IPS-15b (cell line): ENCODE results near the gene CD300LG.

Experiments used
- H3K27me3 ChIP-seq: one replicate; pipeline ENCODE4 v1.6.1; 2013; ENCODE audit warnings: low read length; ENCODE audit not compliant: control insufficient read depth, insufficient read depth
- H3K36me3 ChIP-seq: one replicate; pipeline ENCODE4 v1.6.1; 2013; ENCODE audit warnings: low read length; ENCODE audit not compliant: control insufficient read depth, insufficient read depth
- H3K4me1 ChIP-seq: one replicate; pipeline ENCODE4 v1.6.1; 2013; ENCODE audit warnings: mild to moderate bottlenecking, low read length; ENCODE audit not compliant: control insufficient read depth, insufficient read depth
- H3K4me3 ChIP-seq: one replicate; pipeline ENCODE4 v1.5.1; 2013; ENCODE audit warnings: low read depth, low read length
- H3K9ac ChIP-seq: one replicate; pipeline ENCODE4 v1.6.1; 2013; ENCODE audit warnings: low read depth, mild to moderate bottlenecking, low read length
- H3K9me3 ChIP-seq: one replicate; pipeline ENCODE4 v1.6.1; 2013; ENCODE audit warnings: mild to moderate bottlenecking, low read length; ENCODE audit not compliant: control insufficient read depth, insufficient read depth

CD300LG gene

DNA sequence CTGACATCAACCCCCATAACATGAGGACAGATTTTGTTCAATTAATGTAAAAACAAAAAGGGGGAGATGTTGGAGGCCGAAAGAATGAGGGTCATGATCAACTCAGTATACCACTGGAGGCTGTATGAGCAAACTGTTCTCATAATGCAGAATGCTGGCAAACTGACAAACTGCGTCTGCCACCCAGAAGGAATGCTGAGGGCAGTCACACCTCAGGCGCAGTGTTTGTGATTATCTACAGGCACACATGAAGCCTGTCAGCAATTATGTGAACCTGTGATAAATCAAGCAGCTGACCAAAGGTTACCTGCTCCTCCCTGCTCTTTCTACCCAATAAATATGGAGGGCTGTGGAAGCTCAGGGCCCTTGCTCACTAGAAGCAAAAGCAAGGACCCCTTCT is 27.3 kb downstream of the CD300LG start:
- Histone ChIP-seq H3K27me3 (no peaks in the 10 kb centered on the region), H3K9ac (no peak overlapping the region), H3K9me3 (no peaks in the 10 kb centered on the region), H3K4me3 (no peak overlapping the region), H3K36me3 (peaks cover 6% of the 10 kb centered on the region), H3K4me1 (no peaks in the 10 kb centered on the region)

DNA sequence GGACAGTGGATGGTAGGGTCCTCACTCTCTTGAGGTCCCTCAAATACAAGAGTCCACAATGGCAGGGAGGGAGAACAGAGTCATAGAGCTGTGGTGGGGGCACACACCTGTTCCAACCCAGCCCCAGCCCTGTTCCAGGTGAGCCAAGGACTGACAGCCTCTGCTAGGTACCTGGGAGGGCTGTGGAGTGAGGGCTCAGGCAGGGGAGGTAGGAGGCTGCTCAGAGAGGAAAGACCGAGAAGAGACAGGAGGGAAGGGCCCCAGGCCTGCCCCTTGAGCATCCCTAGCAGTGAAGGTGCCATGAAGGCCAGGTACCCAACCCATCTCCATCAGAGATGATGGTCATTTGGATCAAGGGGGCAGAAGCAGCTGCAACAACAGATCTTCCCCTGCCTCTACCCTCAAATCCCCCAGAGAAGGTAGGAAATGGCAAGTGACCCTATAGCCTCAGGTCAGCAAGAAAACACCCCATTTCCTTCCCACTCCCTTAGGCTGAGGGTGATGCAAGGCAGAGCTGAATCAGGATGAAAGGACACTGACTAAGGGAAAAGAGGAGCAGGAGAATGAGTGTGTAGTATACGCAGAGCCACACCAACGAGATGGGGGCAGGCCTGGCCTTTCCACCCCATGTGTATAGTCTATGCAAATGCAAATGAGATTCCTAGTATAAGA is 28.6 kb downstream of the CD300LG start:
- Histone ChIP-seq H3K9me3 (no peaks in the 10 kb centered on the region), H3K4me3 (no peak overlapping the region), H3K36me3 (peaks cover 6% of the 10 kb centered on the region), H3K27me3 (no peaks in the 10 kb centered on the region), H3K4me1 (no peaks in the 10 kb centered on the region), H3K9ac (no peak overlapping the region)

DNA sequence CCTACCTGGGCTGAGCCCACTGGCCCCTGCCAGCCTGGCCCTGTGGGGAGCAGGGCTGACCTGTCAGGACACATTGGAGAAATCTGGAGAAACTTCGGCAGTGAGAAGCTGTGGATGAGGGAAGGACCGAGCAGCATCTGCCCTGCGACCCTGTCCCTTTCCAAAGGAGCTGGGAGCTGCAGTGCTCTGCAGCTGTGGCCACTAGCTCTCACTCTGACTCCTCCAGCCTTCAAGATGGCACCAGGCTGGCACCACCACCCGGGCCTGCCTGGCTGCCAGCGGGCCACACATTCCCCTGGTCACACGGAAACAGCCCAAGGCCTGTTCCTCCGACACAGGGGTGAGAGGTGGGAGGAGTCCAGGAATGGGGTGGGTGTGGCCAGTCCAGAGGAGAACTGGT is 30.1 kb downstream of the CD300LG start:
- Histone ChIP-seq H3K27me3 (no peaks in the 10 kb centered on the region), H3K4me3 (no peak overlapping the region), H3K9ac (no peak overlapping the region), H3K4me1 (no peaks in the 10 kb centered on the region), H3K9me3 (no peaks in the 10 kb centered on the region), H3K36me3 (peaks cover 13% of the 10 kb centered on the region)

DNA sequence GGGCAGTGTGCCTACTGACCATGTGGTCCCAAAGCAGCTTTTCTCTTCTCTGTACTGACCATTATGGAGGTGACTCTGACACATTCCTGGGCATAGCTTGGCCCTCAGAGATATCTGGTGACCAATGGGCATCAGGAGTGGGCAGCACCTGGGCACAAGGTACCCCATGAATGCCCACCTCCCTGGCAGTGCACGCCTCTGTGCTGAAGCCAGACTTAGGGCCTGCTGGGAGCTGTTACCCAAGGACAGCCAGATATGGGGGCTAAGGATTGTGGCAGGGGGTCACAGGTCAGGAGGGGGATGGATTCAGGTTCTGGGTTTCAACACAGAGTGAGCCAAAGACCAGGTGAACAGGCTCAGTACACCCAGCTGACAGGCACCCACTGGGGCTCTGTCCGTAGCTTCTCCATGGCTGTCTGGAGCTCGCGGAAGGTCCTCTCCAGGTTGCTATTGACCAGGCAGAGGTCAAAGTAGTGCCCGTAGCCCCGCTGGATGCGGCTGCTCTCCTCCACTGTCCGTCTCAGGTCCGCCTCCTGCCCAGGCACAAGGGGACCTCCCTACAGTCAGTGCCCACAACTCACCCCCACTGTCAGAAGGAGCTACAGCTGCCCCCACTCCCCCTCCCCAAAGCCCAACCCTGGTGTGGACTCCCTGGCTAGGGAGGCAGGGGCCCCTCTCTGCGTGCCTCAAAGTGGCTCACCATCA is 30.6 kb downstream of the CD300LG start:
- H3K9me3 ChIP-seq: no peaks in the 10 kb centered on the region
- H3K9ac ChIP-seq: no peak overlapping the region
- no peaks in the 10 kb centered on the region for H3K4me1 ChIP-seq
- H3K27me3 ChIP-seq: no peaks in the 10 kb centered on the region
- no peak overlapping the region for H3K4me3 ChIP-seq
- H3K36me3 ChIP-seq: peaks cover 16% of the 10 kb centered on the region

DNA sequence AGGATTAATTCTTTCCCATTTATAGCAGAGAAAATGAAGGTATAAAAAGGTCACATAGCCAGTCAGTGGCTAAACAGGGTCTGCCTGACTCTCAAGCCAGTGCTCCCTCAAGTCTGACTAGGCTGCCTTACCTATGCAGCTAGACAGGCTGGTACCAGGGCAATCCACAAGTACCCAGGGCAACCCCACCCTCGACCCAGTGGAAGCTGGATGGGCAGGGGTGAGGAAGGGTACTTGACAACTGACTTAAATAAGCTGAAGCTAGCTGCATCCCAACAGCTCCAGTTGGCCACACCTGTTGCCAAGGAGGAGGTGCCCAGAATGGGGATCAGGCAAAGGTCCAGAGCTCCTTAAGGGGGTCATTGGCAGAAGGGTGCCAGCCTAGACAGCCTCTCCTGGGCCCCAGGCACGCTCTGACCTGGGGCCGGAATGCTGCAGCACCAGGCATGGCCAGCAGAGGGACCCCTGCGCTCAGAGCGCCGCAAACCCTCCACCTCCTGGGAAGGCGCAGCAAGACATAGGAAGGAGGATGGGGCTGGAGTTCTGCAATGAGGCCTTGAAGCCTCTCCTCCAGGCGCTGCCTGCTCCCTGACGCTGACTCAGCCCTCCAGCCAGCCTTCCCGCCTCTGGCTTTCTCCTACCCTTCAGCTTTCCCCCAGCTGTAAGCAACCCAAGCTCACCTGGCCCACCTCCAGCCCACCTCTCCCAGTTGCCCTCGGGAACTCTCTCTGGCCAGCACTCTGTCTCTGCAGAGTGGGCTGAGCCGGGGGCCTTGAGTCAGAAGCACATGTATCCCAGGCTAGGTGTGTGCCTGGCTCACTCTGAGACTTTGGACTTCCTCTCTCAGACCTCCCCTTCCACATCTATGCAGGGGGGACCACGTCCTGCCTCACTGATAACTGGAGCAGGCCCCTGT is 31.5 kb downstream of the CD300LG start:
- no peaks in the 10 kb centered on the region for H3K27me3 ChIP-seq
- H3K36me3 ChIP-seq: peaks cover 16% of the 10 kb centered on the region
- H3K4me1 ChIP-seq: no peaks in the 10 kb centered on the region
- H3K4me3 ChIP-seq: no peak overlapping the region
- H3K9me3 ChIP-seq: no peaks in the 10 kb centered on the region
- no peak overlapping the region for H3K9ac ChIP-seq

DNA sequence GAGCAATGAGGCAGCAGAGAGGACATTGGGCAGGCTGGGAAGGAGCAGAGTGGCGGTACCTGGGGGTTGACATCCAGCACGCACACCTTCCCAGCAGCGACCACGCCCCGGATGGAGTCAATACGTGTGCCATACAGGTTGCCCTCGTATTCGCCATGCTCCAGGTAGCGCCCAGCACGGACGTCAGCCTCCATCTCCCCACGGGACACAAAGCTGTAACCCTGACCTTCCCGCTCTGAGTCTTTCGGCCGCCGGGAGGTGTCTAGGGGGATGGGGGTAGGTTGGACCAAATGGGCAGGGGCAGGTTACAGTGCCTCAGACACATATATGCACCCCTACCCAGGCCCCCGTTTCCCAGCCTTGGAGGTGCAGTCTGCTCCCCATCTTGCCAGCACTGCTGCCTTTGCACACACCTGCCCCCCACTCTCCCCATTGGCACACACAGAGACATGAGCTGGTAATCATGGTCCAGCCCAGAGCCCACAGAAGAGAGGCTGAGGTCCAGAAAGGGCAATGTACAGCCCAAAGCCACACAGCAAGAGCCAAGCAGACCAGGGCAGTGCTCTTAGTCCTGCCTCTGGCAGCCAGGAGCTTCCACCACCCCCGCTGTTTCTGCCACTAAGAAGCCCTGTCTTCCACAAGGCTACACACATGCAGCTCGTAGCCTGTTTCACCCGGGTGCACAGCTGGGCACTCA is 32.9 kb downstream of the CD300LG start:
- Histone ChIP-seq H3K9me3 (no peaks in the 10 kb centered on the region), H3K36me3 (peaks cover 16% of the 10 kb centered on the region), H3K9ac (no peak overlapping the region), H3K4me3 (no peak overlapping the region), H3K27me3 (no peaks in the 10 kb centered on the region), H3K4me1 (no peaks in the 10 kb centered on the region)

DNA sequence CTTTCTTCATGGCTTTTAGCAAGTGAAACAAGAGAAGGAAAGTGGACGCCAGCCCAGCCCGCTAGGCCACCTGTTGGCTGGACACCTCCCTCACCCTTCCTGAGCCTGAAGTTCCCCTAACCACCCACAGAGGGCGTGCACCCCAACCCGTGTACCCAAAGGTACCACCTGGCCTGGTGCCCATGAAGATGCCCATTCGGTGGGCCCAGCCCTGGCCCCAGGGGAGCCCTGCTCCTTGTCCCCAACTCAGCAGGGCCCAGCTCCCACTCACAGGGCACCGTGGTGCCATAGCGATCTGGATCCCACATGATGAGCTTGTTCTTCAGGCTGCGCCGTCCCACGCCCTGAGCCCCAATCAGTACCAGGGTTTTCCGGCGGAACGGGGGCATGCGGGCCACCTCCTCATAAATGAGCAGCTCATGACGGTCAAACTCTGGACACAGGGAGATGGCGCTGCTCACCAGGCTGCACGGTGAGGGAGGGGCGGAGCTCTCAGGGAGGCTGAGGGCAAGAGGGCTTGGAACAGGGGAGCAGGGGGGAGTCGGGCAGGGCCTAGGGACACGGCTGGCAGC is 33.5 kb downstream of the CD300LG start:
- Histone ChIP-seq H3K4me1 (no peaks in the 10 kb centered on the region), H3K27me3 (no peaks in the 10 kb centered on the region), H3K9ac (no peak overlapping the region), H3K4me3 (no peak overlapping the region), H3K36me3 (peaks cover 16% of the 10 kb centered on the region), H3K9me3 (no peaks in the 10 kb centered on the region)

DNA sequence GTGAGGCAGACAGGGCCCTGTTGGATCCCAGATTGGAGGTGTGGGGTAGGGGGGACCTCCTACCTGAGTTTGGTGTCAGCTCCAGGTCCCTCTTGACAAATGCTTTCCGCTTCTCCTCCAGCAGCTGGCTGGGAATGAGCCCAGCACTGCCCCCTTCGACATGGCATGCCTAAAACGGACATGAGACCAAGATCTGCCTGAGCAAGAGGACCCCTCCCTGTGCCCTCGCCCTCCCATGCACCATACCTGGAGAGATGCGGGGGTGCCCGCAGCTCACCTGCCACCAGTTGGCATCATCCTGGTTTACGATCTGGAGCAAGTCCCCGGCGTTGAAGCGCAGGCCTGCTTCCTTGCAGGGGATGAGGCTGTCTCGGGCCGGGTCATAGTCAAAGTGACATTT is 34.2 kb downstream of the CD300LG start:
- H3K9ac ChIP-seq: no peak overlapping the region
- H3K27me3 ChIP-seq: no peaks in the 10 kb centered on the region
- peaks cover 16% of the 10 kb centered on the region for H3K36me3 ChIP-seq
- no peaks in the 10 kb centered on the region for H3K4me1 ChIP-seq
- H3K9me3 ChIP-seq: no peaks in the 10 kb centered on the region
- H3K4me3 ChIP-seq: no peak overlapping the region

DNA sequence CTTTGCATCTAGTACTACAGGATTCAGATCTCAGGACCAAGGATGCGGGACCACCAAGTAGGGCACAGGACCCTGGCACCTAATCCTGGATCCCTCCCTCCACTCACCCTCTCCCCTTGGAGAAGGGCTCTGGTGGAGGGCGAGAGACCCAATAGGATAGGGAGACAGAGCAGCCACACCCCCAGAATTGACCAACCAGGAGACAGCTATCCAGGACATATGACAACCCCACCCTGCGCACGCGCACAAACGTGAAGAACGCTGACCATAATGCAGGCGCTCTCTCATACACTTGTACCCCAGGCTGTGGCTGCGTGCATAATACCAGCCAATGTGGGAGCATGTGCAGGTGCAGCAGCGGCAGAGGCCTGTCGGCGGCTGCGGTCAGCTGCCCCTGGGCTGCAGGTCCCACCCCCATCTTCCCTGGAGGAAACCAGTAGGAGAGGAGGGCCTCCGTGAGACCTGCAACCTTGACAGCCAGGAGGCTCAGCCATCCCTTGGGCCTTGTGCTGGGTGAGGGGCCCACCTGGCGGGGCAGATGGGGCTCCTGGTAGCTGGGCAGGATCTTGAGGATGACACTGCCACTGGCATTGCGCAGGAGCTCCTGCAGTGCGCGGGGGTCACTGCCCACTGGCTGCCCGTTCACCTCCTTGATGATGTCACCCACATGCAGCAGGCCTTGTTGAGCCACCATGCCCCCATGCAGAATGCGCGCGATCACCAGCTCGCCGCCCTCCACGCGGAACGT is 35.0 kb downstream of the CD300LG start:
- Histone ChIP-seq H3K27me3 (no peaks in the 10 kb centered on the region), H3K9ac (no peak overlapping the region), H3K9me3 (no peaks in the 10 kb centered on the region), H3K36me3 (peaks cover 14% of the 10 kb centered on the region), H3K4me1 (no peaks in the 10 kb centered on the region), H3K4me3 (no peak overlapping the region)

DNA sequence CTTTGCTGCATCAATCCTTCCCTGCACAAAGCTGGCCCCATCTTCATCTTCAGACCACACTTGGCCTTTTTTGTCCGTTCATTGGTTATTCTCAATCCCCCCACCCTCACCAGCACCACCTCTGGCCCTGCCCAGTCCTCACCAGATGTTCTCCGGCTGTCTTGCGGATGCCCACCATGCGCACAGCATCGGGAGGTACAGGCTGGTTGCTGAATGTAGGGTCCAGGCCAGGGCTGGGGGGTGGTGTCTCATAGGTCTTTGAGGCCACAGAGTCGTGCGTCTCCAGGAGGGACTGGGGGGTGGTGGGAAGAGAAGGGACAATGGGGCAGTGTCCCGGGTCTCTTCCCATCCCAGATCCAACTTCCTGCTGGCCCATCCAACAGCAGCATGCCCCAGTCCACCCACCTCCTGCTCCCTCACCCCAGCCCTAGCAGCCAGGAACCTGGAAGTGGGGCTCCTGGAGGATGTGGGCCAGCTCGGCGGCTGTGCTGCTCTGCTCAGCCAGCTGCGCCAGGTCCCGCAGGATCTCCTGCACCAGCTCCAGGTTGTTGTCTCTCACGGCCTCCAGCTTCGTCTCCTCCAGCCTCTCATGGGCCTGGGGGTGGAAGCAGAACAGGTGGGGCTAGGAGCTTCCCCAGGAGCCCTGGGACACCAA is 35.9 kb downstream of the CD300LG start:
- no peak overlapping the region for H3K9ac ChIP-seq
- H3K9me3 ChIP-seq: no peaks in the 10 kb centered on the region
- H3K36me3 ChIP-seq: peaks cover 10% of the 10 kb centered on the region

More for the DNA sequence above, 35.9 kb downstream of the CD300LG start:
- H3K4me3 ChIP-seq: no peak overlapping the region
- H3K4me1 ChIP-seq: no peaks in the 10 kb centered on the region
- no peaks in the 10 kb centered on the region for H3K27me3 ChIP-seq
